Measurements from ENCODE around the gene TSPO2. TPM values are rescaled to one million over a fixed set of nuclear protein-coding genes. Genes with fewer than 3 reads are reported as not detected.

Gene TSPO2
- total RNA-seq, 3 donors from 2014 or later: not detected

DNA sequence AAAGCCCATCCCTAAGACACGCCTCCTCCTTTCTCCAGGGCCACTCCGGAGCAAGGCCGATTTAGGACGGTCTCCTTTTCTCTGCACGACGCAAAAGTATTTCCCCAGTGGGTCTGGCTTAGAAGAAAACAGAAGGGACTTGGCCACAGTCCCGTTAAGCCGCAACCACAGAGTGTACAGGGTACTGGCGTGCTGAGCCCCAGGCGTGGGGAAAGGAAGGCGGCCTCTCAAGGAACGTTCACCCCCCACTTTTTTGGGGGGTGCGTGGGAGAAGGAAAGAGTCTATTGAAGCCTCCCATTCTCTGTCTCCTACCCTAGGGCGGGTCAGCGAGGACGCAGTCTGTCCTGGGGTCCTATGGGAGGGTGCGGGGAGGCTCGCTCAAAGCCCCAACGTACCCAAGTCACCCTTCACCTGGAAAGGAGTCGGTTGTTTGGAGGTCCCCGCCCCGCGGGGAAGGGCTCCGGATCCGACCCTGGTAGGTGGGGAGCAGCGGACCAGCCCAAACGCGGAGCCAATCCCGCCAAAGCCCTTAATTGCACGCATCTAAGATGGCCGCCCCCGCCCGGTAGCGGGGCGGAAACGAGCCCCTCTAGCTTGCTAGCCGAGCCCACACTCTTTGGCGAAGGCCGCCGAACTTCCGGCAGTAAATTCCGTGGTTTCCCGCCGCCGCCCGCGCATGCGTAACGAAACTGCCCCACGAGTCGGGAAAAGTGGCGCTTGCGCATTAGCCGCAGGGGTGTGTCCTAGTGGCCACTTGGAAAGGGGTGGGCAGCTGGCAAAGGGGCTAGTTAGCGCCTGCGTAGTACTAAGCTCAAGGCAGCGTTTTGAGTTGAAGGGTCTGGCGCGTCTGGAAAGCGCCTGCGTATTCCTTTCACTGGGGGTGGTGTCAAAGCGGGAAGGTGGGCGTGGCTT is 29.9 kb downstream of the TSPO2 start, which contains the start of gene OARD1:
Gene OARD1 (minus strand): TSS at position 434 of the 913 bp plus-strand sequence. CDS start 722 bp downstream, outside the sequence.
- TF ChIP-seq POLR2A (IDR thresholded peaks at IDR 0.05) (peak; percentile 45), POLR2AphosphoS5 (IDR thresholded peaks at IDR 0.05) (peak; percentile 78 to 89 (median 86))
- TF ChIP-seq, protein P1, sequence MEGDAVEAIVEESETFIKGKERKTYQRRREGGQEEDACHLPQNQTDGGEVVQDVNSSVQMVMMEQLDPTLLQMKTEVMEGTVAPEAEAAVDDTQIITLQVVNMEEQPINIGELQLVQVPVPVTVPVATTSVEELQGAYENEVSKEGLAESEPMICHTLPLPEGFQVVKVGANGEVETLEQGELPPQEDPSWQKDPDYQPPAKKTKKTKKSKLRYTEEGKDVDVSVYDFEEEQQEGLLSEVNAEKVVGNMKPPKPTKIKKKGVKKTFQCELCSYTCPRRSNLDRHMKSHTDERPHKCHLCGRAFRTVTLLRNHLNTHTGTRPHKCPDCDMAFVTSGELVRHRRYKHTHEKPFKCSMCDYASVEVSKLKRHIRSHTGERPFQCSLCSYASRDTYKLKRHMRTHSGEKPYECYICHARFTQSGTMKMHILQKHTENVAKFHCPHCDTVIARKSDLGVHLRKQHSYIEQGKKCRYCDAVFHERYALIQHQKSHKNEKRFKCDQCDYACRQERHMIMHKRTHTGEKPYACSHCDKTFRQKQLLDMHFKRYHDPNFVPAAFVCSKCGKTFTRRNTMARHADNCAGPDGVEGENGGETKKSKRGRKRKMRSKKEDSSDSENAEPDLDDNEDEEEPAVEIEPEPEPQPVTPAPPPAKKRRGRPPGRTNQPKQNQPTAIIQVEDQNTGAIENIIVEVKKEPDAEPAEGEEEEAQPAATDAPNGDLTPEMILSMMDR (IDR thresholded peaks at IDR 0.05): peak in 1 of 3 donors; percentile 22
- peak within 1 kb of the TSS; percentile 78 to 99 (median 90) for H3K4me3 ChIP-seq
- H3K4me1 ChIP-seq: peaks cover 0 to 8% of the 10 kb centered on the region in 2 donors
- H3K9me3 ChIP-seq: no peaks in the 10 kb centered on the region
- intact Hi-C loops (cut with DNase I; ENCODE audit: low total_unique reads): loop anchor here (5.0 kb wide), 1 partner anchor 1185 kb away; no protein-coding TSS in a partner anchor
- H3K27me3 ChIP-seq: no peaks in the 10 kb centered on the region
- H3K27ac ChIP-seq: peak within 1 kb of the TSS; percentile 99
- DNase-seq (ENCODE audit: low spot score in 2 of 2): peak; percentile 99
- H3K36me3 ChIP-seq: no peaks in the 10 kb centered on the region

DNA sequence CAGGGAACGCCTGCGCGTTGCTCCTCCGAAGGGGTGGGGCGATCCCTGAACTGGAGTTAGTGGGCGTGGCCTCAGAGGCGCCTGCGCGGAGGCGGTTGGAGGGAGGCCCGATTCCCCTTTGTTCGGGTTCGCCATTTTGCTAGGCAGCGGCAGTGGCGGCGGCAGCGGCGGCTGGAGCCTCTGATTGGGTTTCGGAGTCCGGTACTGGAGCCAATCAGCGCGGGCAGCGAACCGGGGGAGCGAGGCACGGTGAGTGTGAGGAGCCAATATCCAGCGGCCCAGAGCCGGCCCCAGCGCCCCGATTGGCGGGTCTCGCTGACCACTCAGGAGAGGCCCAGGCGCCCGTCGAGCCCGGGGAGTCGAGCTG is 30.6 kb downstream of the TSPO2 start, which contains the start of gene NFYA:
Gene NFYA (plus strand): TSS at position 139 of the 367 bp plus-strand sequence. CDS start 6,116 bp downstream, outside the sequence.
- Histone ChIP-seq H3K27me3 (no peaks in the 10 kb centered on the region), H3K27ac (peak within 1 kb of the TSS; percentile 99), H3K4me3 (peak within 1 kb of the TSS; percentile 78 to 99 (median 90)), H3K36me3 (no peaks in the 10 kb centered on the region), H3K9me3 (no peaks in the 10 kb centered on the region), H3K4me1 (peaks cover 0 to 8% of the 10 kb centered on the region in 2 donors)
- TF ChIP-seq, protein P1 (IDR thresholded peaks at IDR 0.05): no peak
- peak; percentile 26 for TF ChIP-seq POLR2A (IDR thresholded peaks at IDR 0.05)
- TF ChIP-seq POLR2AphosphoS5 (IDR thresholded peaks at IDR 0.05): peak in 2 of 3 donors; percentile 3 to 30
- DNase-seq (ENCODE audit: low spot score in 2 of 2): peak in 1 of 2 donors; percentile 99
- intact Hi-C loops (cut with DNase I; ENCODE audit: low total_unique reads): loop anchor here (5.0 kb wide), 1 partner anchor 1184 kb away; no protein-coding TSS in a partner anchor

- H3K4me1 ChIP-seq: peaks cover 0 to 8% of the 10 kb centered on the region in 2 donors
- H3K36me3 ChIP-seq: no peaks in the 10 kb centered on the region
- no peaks in the 10 kb centered on the region for H3K27me3 ChIP-seq
- TF ChIP-seq, protein P1 (IDR thresholded peaks at IDR 0.05): peak in 1 of 3 donors; percentile 35
- no peak for TF ChIP-seq POLR2A (IDR thresholded peaks at IDR 0.05)
- peak in 2 of 3 donors; percentile 74 to 76 for TF ChIP-seq POLR2AphosphoS5 (IDR thresholded peaks at IDR 0.05)
- H3K27ac ChIP-seq: peak overlapping the region; percentile 99
- intact Hi-C loops (cut with DNase I; ENCODE audit: low total_unique reads): loop anchor here (5.0 kb wide), 1 partner anchor 1184 kb away; no protein-coding TSS in a partner anchor
- H3K4me3 ChIP-seq: peak overlapping the region; percentile 78 to 99 (median 90)
- H3K9me3 ChIP-seq: no peaks in the 10 kb centered on the region
- DNase-seq (ENCODE audit: low spot score in 2 of 2): peak; percentile 87 to 88
Measured at GRCh38 chr6:41073203-41073967, 31.1 kb downstream of the TSPO2 start.

DNA sequence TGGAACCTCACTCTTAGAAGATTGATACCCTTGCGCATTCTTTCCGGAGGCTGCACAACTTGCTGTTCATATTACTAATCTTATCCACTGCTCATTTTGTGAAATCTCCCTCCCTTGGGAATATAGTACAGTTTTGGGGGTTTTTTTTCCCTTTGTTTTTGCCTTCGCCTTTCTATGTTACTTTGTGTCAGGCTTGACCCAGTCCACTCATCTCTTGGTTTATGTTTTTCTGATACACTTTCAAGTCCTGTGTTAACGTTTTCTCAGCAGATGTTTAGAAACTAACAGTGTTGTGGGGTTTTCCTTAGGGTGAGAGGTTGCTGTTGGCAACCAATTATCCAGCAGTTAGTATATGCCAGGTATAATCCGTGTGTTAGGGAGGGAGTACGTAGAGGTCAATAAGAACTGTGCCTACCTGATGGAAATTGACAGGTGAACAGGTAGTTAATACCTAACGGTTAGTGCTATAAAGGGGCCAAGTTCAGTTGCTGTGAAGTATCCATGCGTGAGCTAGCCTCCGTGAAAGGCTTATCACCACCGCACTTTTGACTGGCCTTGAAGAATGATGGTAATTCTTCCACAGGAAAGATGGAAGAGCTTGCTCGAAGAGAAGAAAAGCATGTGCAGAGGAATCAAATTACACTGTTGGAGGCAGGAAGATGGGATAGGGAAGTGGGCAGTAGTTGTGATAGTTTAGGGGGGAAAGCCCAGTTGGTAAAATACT is 31.9 kb downstream of the TSPO2 start:
- H3K9me3 ChIP-seq: no peaks in the 10 kb centered on the region
- H3K27me3 ChIP-seq: no peaks in the 10 kb centered on the region
- intact Hi-C loops (cut with DNase I; ENCODE audit: low total_unique reads): loop anchor here (5.0 kb wide), 1 partner anchor 1183 kb away; no protein-coding TSS in a partner anchor
- peaks cover 0 to 8% of the 10 kb centered on the region in 2 donors for H3K4me1 ChIP-seq
- peak overlapping the region; percentile 99 for H3K27ac ChIP-seq
- no peak for TF ChIP-seq POLR2A (IDR thresholded peaks at IDR 0.05)
- TF ChIP-seq, protein P1 (IDR thresholded peaks at IDR 0.05): no peak
- TF ChIP-seq POLR2AphosphoS5 (IDR thresholded peaks at IDR 0.05): no peak
- H3K36me3 ChIP-seq: no peaks in the 10 kb centered on the region
- no peak for DNase-seq (ENCODE audit: low spot score in 2 of 2)
- peak overlapping the region; percentile 78 to 99 (median 90) for H3K4me3 ChIP-seq
